ENCODE results near the gene EI24. TPM values are rescaled to one million over a fixed set of nuclear protein-coding genes. Genes with fewer than 3 reads are reported as not detected.

The EI24 gene
- total and polyA plus RNA-seq, 2 of the 4 experiments (the other 2 are of a cell fraction) = 89.7 to 95.9 TPM

- H4K8ac ChIP-seq (ENCODE audit: low read depth in 2 of 2, low read length in 2 of 2) = peak within 1 kb of the TSS; percentile 94 to 97
- H2AFZ ChIP-seq (replicated peaks; ENCODE audit: low read length, poor library complexity) = peak within 1 kb of the TSS; percentile 94
- H2BK5ac ChIP-seq (ENCODE audit: low read depth, low read length, poor library complexity, severe bottlenecking) = peak within 1 kb of the TSS; percentile 79
- H3K36me3 ChIP-seq (ENCODE audit: control insufficient read depth, insufficient read depth, low read length) = peaks cover 1% of the 10 kb centered on the region; the same call in 1 of the 2 replicates
- H3K18ac ChIP-seq (ENCODE audit: low read depth, low read length) = peak within 1 kb of the TSS; percentile 77
- no peaks in the 10 kb centered on the region for H3K9me3 ChIP-seq (ENCODE audit: control insufficient read depth, insufficient read depth, low read length)
- WGBS, 2 experiments (ENCODE audit: extremely low coverage in 2 of 2, insufficient read length in 1 of 2) = 0% methylated on average over 23 of the region's 55 CpGs; no CpG with 5 or more reads in 1 of the 2 experiments
- peak within 1 kb of the TSS; percentile 76 for H3K4me3 ChIP-seq (ENCODE audit: insufficient read depth, low read depth, low read length)
- in situ Hi-C loops (cut with MboI; ENCODE audit: low sequenced_read_pairs) (loop anchor here (25.0 kb wide), 1 partner anchor 955 kb away; no protein-coding TSS in a partner anchor), dilution Hi-C loops (cut with HindIII; ENCODE audit: low sequenced_read_pairs, unreplicated experiment) (no loop called here), intact Hi-C loops (cut with micrococcal nuclease) (loop anchor here (1.0 kb wide), 1 partner anchor 97 kb away; no protein-coding TSS in a partner anchor)
- H2BK15ac ChIP-seq (ENCODE audit: low read depth, low read length) = no peak within 1 kb of the TSS; the same call in 2 of the 3 replicates
- H3K27ac ChIP-seq (ENCODE audit: insufficient read depth, low read length) = peak within 1 kb of the TSS; percentile 93
- no peak within 1 kb of the TSS for H2BK20ac ChIP-seq (ENCODE audit: low read depth, low read length)
- H2AK9ac ChIP-seq (replicated peaks; ENCODE audit: low read depth, low read length, poor library complexity) = peak within 1 kb of the TSS; percentile 99
- H3K79me1 ChIP-seq (ENCODE audit: low read depth in 1 of 2, low read length in 2 of 2) = peaks cover 0 to 34% of the 10 kb centered on the region in 2 experiments; a peak in 3 of 4 replicates
- peaks cover 1% of the 10 kb centered on the region; the same call in 1 of the 2 replicates for H3K9me1 ChIP-seq (ENCODE audit: insufficient read depth, low read length)
- ATAC-seq (ENCODE audit: low read depth) (peak; percentile 95), DNase-seq (peak; percentile 100)
- peak within 1 kb of the TSS; percentile 96 for H3K23ac ChIP-seq (ENCODE audit: low read depth, low read length)
- peak within 1 kb of the TSS; percentile 93 for H4K91ac ChIP-seq (ENCODE audit: insufficient read depth, low read depth, low read length)
- H3K4me2 ChIP-seq (ENCODE audit: low read depth, low read length) = peak within 1 kb of the TSS; percentile 99
- peak within 1 kb of the TSS; percentile 89 for H3K56ac ChIP-seq (ENCODE audit: extremely low read depth, insufficient read depth, low read length)
- no peaks in the 10 kb centered on the region for H3K27me3 ChIP-seq (ENCODE audit: control insufficient read depth, insufficient read depth, low read length)
- H3K14ac ChIP-seq (replicated peaks; ENCODE audit: low read depth, low read length) = peak within 1 kb of the TSS; percentile 95
- peaks cover 6% of the 10 kb centered on the region; the same call in 1 of the 2 replicates for H4K20me1 ChIP-seq (ENCODE audit: insufficient read depth, low read length)
- H3K4me1 ChIP-seq (ENCODE audit: control insufficient read depth, insufficient read depth, low read length) = 0 out of 2 replicates have a peak, but pooled peaks cover 2% of the 10 kb centered on the region
- no TSS peak for BruUV-seq (replicated peaks)
- peak within 1 kb of the TSS; percentile 94 for H2AK5ac ChIP-seq (ENCODE audit: low read depth, low read length)
- CTCF ChIA-PET = no interaction called here
- POLR2A ChIA-PET (ENCODE audit: unreplicated experiment) = interaction anchor here (0.5 to 0.6 kb wide), 3 partner anchors 23 to 1297 kb away, joined by 3 to 7 read pairs (median 3); partner anchors contain the start of gene EI24
- H3K4ac ChIP-seq (ENCODE audit: low read depth, low read length) = peak within 1 kb of the TSS; percentile 96
- peak within 1 kb of the TSS; percentile 92 for H3K9ac ChIP-seq (ENCODE audit: low read depth, low read length)
- peak within 1 kb of the TSS; percentile 78 for H4K5ac ChIP-seq (ENCODE audit: low read depth, low read length)
- peak within 1 kb of the TSS; percentile 63 for H2BK120ac ChIP-seq (ENCODE audit: low read depth, low read length)
- TF ChIP-seq NFE2L2 (IDR thresholded peaks at IDR 0.05; ENCODE audit: low read depth, low read length) (no peak), RAD21 (IDR thresholded peaks at IDR 0.05; ENCODE audit: low read length) (no peak), ELK1 (IDR thresholded peaks at IDR 0.05; ENCODE audit: borderline replicate concordance, low read depth, low read length) (no peak), MXI1 (IDR thresholded peaks at IDR 0.05; ENCODE audit: borderline replicate concordance, low read depth, low read length) (no peak; the same call in 1 of the 2 replicates), RCOR1 (IDR thresholded peaks at IDR 0.05; ENCODE audit: insufficient replicate concordance, low read length) (no peak), MAFK (IDR thresholded peaks at IDR 0.05; ENCODE audit: low read depth, low read length) (no peak), BHLHE40 (IDR thresholded peaks at IDR 0.05; ENCODE audit: low read depth, low read length) (peak; percentile 96), POLR2A (IDR thresholded peaks at IDR 0.05; ENCODE audit: low read depth, low read length) (peak; percentile 89), CEBPB (IDR thresholded peaks at IDR 0.05; ENCODE audit: low read depth, low read length) (0 out of 2 replicates have a peak, but pooled peaks have one; percentile 1), CTCF (conservative IDR thresholded peaks at IDR 0.05; ENCODE audit: low read depth, low read length) (no peak), CHD1 (IDR thresholded peaks at IDR 0.05; ENCODE audit: low read depth, low read length) (no peak), FOS (IDR thresholded peaks at IDR 0.05; ENCODE audit: low read depth, low read length) (peak; percentile 42; the same call in 1 of the 2 replicates), SMC3 (IDR thresholded peaks at IDR 0.05; ENCODE audit: low read depth, low read length) (no peak), MAZ (IDR thresholded peaks at IDR 0.05; ENCODE audit: borderline replicate concordance, low read depth, low read length) (peak; percentile 57; the same call in 1 of the 2 replicates), RFX5 (IDR thresholded peaks at IDR 0.05; ENCODE audit: low read depth, low read length) (no peak)
Measured at GRCh38 chr11:125592305-125593113, 23.2 kb downstream of the EI24 start, which contains the start of gene STT3A. Gene STT3A, plus strand, starts transcription at chr11:125592852. Its CDS starts 3,064 bp downstream, at chr11:125595916.

All from IMR-90 (cell line).